SKM-1 treated with dmso at 0.1 percent for 144 hours (cell line): ENCODE data around the gene GRIN2A.

Experiments used
- DNase-seq: peaks from one replicate; lab custom pipeline; 2025; ENCODE audit not compliant: unreplicated experiment; lab: John Stamatoyannopoulos, UW

Gene GRIN2A

DNA sequence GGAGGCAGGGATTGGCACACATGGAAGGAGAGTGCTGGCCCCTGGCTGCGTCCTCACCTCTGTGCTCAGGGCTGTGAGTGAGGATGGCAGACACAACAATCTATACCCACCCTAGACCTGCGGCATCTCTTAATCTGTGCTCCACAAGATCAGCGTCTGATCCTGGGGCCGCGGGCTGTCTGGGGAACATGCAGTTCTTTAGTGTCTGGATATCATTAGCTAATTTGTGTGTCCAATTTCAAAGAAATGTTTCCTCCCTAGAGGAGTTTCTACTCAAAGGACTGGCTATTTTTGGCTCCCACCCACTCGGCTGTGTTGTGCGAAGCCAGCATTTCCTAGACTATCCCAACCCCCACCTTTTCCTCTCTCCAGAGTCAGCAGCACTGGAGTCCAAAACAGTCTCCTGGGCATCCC lies 93.8 kb downstream of the GRIN2A start:
- no peak for DNase-seq

DNA sequence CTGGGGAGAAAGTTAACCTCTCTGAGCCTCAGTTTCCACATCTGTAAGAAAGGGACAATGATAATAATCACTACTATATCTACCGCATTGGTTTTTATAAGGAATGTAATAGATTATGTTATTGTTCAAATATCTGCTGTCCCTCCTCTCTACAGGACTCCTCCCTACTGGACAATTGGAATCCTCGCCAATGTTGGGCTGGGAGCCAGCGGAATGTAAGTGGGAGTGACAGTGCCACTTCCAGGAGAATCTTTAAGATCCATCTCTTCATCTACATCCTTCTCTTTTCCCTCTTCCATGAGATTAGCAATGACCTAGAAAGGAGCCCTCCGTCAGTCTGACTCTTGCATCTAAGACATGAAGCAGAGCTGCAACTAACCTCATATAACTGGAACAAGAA lies 95.1 kb downstream of the GRIN2A start:
- no peak for DNase-seq

DNA sequence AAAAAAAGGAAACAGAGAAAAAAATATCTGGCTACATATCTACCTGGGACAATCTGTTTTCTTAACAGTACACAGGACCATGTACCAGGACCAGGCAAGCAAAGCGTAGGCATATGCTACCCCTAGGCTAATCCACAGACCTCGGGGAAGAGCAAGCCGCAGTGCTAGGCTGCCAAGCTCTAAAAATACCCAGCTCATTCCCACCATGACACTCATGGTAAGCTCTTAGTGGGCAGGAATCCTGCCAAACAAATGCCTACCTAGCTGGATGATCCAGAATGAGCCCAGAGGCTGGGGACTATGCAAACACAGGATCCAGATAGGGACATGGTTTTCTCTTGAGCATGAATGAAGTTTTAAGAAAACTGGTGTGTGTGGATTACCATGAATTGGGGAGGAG lies 95.6 kb downstream of the GRIN2A start:
- no peak for DNase-seq

DNA sequence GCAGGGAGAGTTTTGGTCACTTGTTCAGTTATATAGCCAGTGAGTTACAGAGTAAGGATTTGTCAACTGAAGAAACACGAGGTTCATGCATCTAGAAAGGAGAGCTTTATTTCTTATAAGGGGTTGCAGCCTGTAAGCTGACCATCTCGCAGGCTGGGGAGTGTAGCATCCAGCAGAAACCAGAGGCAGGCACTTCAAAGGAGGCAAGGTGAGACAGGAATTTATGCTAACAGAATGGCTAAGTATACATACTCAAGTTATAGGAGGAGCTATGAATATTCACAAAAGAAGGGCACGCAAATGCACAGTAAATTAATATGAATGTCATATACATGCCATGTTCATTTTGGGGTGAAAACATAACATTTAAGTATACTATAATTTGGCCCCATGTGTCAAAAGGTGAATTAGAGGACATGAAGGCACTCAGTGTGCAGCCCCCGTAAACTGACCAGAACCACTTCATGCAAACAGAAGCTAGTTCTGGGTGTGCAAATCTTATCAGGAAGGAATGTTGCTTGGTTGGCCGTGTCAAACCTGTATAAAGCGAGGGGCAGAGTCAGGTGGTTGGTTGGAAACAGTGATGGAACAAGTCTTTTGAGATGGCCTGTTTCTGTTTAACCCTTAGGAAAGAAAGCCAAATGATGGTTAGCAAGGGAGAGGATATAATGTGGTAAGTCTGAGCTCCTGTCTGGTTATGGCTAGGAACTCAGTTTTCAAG lies 97.0 kb downstream of the GRIN2A start:
- DNase-seq, result no peak

DNA sequence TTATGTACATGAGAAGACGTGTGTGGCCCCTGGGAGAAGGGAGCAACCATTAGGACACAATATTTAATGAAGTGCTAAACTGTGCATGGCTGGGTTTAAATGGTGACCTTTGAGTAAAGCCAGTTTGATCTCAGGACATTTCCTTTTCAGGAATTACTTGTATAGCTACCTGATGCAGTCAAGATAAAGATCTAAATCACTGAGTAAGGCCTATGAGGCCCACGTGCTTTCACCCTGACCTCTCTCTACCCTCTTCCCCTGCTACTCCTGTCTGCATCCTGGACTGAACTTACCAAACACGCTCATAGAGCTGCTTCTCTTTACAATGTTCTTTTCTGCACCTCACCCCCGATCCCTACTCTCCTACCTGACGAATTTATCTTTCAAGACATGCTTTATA lies 98.9 kb downstream of the GRIN2A start:
- DNase-seq, result no peak

DNA sequence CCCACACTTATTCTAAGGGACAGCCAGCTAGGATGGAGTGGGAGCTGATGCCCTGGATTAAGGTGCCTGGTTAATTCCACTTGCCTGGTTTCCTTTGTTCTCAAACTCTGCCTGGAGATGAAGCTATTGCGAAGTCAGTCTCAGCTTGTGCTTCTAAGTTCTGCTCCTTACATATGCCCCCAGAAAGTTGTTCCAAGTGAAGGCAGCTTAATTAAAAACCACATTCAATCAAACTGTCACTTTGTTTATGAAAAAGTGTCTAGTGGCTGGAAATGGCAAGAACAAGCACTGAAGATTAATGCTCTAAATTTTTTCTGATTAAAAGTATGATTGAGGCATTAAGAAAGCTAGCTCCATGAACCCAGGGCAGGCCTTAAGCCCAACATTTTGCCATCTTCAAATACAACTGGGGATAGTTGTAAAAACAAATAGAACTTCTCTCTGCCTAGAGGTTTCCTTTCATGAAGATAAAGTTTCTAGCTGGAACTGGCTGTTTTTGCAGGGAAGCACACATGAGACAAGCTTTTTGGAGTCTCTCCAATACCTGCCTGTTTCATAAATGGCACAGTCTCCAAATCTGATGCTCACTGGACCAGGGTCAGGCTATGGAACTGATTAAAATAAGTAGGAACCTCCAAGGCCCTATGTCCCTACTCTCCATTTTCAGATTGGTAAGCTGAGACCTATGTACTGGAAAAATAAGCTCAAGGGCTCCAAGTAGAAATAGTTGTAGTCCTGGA lies 100.9 kb downstream of the GRIN2A start:
- DNase-seq, result no peak

DNA sequence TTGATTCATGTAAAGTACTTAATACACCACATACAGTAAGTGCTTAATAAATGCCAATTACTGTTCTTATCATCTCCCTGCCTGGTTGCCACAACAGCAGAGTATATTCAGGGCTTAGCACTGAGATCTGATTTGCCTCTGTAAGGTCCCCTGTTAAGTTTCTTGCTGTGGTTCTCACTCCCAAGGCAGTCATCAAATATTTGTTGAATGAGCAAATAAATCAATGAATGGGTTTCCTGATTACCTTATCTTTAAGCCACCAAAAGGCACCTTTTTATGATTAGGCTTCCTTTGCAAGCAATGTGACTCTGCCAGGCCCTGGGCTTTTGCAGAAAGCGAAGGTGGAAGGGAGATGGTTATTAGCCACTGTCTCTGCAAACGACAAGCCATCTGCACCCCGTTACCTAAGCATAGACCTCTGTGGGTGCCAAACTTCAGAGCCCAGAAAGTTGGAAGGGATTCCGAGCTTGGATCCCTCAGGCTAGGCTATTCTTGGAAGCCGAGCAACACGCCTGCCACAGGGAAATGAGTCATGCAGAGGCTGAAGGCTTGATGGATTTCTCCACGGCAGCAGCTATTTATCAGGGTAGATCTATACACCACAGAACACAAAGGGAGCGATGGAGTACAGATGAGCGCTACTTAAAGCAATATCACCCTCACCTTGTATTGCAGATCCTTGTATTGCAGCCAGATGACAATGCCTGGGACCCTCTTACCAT lies 102.0 kb downstream of the GRIN2A start:
- DNase-seq, result no peak

DNA sequence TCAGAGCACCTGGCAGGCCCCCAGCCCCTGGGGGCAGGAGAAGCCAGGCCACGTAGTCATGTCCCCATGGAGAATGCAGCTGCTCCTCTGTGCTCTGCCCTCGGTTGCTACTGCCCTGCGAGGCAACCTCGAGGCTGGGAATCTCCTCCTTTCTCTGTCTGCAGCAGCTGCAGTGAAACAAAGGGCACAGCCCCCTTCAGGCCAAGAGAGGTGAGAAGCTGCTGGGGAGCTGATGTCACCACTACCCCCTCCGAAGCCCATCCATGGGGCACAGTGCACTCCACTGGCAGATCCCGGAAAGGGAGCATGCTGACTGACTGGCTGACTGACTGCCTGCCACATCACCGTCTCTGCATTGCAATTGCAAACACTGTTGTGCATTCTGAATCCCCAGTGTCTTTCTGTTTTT lies 103.7 kb downstream of the GRIN2A start:
- no peak for DNase-seq

DNA sequence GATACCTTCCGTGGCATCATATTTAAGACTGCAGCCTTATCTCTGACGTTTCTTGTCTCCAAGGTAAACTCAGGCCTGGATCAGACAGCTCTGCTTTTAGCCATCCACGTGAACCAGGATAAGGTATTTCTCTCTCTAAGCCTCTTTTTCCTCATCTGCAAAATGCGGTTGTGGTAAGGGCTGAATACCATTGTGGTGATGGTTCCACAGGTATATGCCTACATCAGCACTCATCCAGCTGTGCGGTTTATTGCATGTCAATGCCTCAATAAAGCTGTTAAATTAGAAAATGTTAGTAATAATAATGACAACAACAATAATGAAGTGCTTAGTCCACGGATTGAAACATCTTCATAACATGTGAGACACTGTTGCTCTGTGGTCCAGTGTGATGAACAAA lies 104.4 kb downstream of the GRIN2A start:
- DNase-seq, result no peak

DNA sequence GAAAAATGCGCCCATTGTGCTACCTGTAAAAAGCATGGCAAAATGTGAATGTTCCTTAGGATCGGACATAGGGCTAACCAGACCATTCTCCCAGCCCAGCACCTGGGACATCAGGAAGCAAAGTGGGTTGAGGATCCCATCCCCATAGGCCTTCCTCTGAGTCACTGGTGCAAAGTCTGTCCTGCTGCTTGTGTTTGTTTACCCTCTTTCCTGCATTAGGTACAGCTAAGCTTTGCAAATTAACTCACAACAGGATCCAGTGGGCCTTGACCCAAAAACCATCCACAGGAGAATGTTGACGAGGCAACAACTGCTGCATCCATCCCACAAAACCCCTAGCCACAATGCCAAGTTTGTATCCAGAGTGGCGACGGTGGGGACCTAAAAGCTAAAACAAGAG lies 106.2 kb downstream of the GRIN2A start:
- DNase-seq, result no peak

DNA sequence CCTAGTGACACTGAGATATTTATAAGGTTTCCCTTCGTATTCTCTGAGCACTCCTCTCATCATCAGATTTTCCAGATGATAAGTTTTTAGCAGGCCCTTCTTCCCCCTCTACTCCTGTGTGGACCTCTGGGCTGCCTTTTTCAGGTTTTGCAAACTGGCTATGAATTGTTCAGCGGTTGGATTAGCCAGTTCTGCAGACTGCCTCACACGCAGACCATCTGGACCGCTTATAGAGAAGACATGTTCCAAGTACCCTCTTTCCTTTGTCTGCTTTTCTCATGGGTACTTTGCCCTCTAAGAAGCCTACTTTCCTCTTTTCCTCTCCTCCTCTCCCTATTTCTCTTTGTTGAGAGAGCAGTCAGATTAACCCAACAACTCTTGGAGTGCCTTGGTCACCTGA lies 111.6 kb downstream of the GRIN2A start:
- no peak for DNase-seq

DNA sequence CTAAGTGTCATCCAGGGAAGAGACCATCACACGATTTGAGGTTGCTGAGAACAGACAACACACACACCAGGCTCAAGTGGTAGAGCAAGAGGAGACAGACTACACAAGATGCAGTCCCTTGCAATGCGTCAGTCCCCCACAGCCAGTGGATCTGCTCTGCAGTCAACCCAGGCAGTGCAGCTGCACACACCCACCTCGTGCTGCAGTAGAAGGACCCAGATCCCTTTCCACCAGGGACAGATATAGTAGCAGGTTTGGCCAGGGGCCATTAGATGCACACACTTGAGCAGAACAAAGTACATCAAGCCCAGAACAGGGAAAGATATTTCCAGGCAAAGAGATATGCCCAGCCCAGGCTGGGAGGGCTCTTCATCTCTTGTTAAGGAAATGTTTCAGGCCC lies 112.9 kb downstream of the GRIN2A start:
- DNase-seq, result no peak

DNA sequence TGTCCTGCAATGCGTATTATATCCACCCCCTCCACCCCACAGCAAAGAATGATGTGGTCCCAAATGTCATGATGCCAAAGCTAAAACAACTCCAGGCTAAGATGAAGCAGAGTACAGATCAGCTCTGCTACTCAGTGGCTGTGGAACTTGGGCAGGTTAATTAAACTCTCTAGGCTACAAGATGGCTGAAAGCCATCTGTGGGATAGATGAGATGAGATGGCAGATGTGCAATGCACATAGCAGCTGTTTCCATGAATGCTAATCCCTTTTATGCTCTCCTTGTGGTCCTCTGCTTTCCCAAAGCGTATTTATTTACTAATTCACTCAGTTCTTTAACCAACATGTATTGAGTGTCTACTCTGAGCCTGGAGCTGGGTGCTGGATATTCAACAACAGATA lies 114.4 kb downstream of the GRIN2A start:
- no peak for DNase-seq

DNA sequence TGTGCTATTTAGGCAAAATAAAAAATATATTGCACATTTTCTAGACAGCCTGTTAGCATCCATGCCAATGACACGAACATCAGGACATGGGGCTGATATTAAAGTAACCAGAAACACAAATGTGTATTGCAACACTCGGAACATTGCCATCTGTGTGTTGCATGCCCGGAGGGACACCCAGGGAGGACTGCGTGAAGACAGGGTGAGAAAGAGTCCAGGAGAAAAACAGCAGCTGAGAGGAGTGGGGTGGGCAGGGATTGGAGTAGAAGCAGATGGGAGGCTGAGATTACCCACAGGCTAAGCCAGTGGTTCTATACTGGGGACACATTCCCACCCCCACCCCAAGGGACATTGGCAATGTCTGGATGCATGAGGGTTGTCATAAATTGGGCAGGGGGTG lies 114.8 kb downstream of the GRIN2A start:
- no peak for DNase-seq

DNA sequence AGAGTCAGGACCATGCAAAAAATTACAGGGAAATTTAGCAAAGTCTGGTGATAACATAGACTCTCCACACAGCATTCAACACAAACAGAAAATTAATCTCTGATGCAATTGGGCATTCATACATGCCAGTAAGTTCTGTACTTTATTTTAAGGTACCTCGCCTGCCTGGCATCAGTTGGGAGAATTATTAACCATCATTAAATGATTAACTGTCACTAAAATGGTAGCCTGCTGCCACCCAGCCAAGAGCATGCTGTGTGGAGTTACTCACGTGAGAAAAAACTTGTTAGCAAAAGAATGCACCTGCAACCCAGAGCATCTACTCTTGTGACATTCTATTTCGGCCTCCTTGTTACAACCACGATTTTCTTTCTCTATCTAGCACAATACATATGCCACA lies 117.2 kb downstream of the GRIN2A start:
- no peak for DNase-seq

DNA sequence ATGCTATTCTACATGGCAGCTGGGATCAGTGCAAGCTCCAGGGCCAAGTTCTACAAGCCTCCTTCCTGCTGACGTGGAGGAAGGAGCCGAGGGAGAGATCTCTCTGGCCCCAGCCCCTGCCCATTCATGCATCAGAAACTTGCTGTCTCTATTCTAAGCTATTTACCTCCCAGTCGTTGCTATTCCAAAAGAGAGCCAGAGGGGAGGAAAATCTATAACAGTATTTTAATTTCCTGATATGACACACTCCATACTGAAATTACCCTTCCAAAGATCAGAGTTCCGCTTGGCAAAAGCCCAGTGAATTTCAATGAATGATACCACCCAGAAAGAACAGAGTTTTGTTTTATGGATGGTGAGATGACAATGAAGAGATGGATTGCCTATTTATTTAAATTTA lies 133.4 kb downstream of the GRIN2A start:
- DNase-seq, result no peak

DNA sequence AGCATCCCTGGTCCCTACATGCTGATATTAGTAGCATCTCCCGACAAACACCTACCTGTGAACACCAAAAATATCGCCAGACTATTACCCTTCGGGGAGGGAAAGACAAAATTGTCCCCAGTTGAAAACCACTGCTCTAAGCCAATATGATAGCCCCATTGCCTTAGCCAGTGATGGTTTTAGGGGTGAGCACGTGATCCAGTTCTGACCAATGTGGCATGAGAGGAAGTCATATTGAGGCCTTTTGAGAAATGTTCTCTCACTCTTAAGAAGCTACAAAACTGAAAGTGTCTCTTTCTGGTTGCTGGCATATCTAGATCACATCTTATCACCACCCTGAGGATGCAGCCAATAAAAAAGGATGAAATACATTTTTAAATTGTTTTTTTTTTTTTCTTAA lies 136.3 kb downstream of the GRIN2A start:
- DNase-seq, result no peak

DNA sequence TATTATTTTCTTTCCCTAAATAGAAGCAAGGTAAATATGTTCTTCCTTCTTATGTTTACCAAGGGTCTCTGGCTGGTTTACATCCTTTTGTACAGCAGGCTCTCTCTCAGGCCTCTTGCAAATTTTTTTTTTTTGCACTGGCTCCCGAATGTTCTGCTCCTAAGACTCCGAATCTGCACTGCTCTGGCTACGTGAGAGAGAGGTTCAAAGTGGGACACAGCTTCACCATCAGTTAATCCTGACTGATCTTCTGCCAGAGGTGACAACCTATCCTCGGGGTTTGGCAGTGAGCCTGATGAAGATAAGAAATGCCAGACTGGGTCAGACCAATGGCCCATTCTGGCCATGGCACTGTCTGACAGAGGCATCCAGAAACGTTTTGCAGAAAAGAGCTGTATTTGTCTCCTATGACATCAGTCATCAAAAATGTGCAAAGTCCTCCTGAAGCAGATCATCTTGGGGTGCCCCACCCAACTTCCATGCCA lies 136.9 kb downstream of the GRIN2A start:
- no peak for DNase-seq

DNA sequence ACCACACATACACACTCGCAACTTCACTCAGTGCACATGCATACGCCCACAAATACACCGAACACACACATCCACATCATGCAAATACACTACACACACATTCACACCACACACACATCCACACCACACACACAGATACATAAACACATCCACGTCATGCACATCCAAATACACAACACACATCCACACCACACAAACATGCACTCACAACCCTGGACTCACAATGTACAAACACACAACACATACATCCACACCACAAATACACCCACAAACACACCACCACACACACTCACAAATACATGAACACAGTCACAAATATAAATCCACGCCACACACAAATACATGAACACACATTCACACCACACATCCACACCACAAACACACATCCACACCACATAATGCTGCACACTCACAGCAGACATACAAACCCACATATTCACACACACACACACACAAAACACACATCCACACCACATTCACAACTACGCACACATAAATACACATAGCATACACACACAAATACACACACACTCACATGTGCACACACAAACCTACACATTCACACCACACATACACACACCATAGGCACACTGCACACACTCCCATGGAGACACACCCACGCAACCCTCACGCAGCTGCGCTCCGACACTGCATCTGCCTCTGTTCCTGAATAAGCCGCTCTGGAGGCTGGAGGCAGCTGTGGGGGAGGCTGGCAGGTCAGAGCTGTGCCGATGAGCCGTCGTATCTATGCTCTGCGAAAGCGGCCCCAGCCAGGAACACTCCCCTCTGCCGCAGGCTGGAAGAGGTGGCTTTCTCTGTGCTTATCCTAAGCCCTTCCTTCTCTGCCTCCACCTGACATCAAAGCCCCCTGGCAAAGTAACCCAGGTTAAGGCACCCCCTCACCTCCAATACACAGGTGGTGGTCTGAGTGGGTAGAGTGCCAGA lies 141.8 kb downstream of the GRIN2A start:
- DNase-seq, result no peak

DNA sequence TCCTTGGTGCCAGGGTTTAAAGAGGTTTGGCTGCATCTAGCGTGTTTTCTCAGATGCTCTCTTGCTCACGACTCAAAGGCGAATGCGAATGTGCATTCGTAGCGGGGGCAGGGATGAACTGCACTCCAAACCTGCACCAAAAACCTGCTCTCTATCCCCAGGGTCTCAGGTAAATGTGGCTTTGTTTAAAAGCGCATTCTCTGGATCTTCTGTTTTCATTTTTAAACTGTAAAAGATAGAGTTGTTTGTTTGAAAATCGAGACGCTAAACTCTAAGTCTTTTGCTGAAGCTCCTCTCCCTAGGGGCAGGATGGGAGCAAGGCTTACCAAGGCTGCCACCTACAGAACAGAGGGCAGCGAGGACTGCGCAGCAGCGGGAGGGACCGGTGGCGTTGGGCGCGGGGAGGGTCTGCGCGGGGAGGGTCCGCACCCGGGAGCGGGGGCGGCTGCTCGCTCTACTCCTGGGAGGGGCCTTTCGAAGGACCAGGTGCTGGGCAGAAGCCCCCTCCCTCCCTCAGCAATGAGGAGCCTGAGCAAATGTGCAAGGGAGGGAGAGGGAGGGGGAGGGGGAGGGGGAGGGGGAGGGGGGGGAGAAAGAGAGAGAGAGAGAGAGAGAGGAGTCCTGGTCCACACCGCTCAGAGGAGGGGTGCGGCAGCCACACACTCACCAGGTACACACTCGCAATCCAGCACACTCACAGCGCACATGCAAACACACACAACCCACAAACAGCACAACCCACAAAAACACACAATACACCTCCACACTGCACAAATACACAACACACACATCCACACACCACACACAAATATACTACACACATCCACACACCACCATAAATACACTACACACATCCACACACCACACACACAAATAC lies 142.8 kb downstream of the GRIN2A start:
- DNase-seq, result no peak
